Smooth muscle cell (in vitro differentiated cells): Measurements from ENCODE around the gene PCSK9. TPM values are rescaled to one million over a fixed set of nuclear protein-coding genes. Genes with fewer than 3 reads are reported as not detected.

Experiments used
- DNase-seq: peaks from one replicate; lab custom pipeline; 2025; ENCODE audit not compliant: unreplicated experiment; lab: John Stamatoyannopoulos, UW
- H2AFZ ChIP-seq: fragments of 200-600 bp; sonication (generic); 2 replicates; pipeline ENCODE4 v1.6.0; 2016; ENCODE audit warnings: antibody characterized with exemption, low read depth, mild to moderate bottlenecking
- H3F3A ChIP-seq: fragments of 200-600 bp; sonication (generic); 2 replicates; pipeline ENCODE4 v1.6.0; 2017; ENCODE audit warnings: antibody characterized with exemption, low read depth
- H3K27ac ChIP-seq: fragments of 200-600 bp; sonication (generic); 2 replicates; pipeline ENCODE4 v1.5.1; 2016; ENCODE audit warnings: low read depth, mild to moderate bottlenecking
- H3K27me3 ChIP-seq: fragments of 200-600 bp; sonication (generic); 2 replicates; pipeline ENCODE4 v1.6.1; 2016; ENCODE audit warnings: low read depth, mild to moderate bottlenecking
- H3K36me3 ChIP-seq: fragments of 200-600 bp; sonication (generic); 2 replicates; pipeline ENCODE4 v1.5.1; 2016; ENCODE audit warnings: low read depth
- H3K4me1 ChIP-seq: fragments of 200-600 bp; sonication (generic); 2 replicates; pipeline ENCODE4 v1.5.1; 2016; ENCODE audit warnings: low read depth
- H3K4me2 ChIP-seq: fragments of 200-600 bp; sonication (generic); 2 replicates; pipeline ENCODE4 v1.6.0; 2016; ENCODE audit warnings: mild to moderate bottlenecking
- H3K4me3 ChIP-seq: fragments of 200-600 bp; sonication (generic); 2 replicates; pipeline ENCODE4 v1.5.1; 2016; ENCODE audit warnings: mild to moderate bottlenecking
- H3K79me2 ChIP-seq: fragments of 200-600 bp; sonication (generic); 2 replicates; pipeline ENCODE4 v1.6.0; 2016; ENCODE audit warnings: low read depth, mild to moderate bottlenecking
- H3K9ac ChIP-seq: fragments of 200-600 bp; sonication (generic); 2 replicates; pipeline ENCODE4 v1.6.0; 2016; ENCODE audit warnings: low read depth
- H3K9me3 ChIP-seq: fragments of 200-600 bp; sonication (generic); replicated peaks from 2 replicates; pipeline ENCODE4 v1.5.1; 2016; ENCODE audit warnings: low read depth
- H4K20me1 ChIP-seq: fragments of 200-600 bp; sonication (generic); 2 replicates; pipeline ENCODE4 v1.6.0; 2016; ENCODE audit warnings: low read depth
- CTCF ChIP-seq: fragments of 200-600 bp; sonication (generic); IDR thresholded peaks from 2 replicates; pipeline ENCODE4 v1.5.1; 2017; ENCODE audit warnings: borderline replicate concordance, mild to moderate bottlenecking, antibody characterized with exemption; ENCODE audit not compliant: insufficient read depth, poor library complexity, severe bottlenecking
- WGBS: methylation state at CpG from one replicate; pipeline ENCODE4 v1.1.7; 2016; ENCODE audit warnings: low lambda C conversion rate; 5-methylcytosine and 5-hydroxymethylcytosine counted together
- polyA plus RNA-seq: library from polyadenylated mRNA; unstranded; fragments of >200 nt; fragmentation: Nextera tagmentation; extraction: Ambion mirVana; gene quantifications from 2 replicates; pipeline ENCODE4 v1.2.1, GENCODE V29; 2016
- total RNA-seq: library from RNA; depleted of rRNA; stranded (reverse); fragments of >200 nt; gene quantifications from 2 replicates; pipeline ENCODE4 v1.2.3, GENCODE V29; 2014

PCSK9 gene
- total and polyA plus RNA-seq, 2 experiments from 2014 or later: 0.18 to 0.70 TPM

- TF ChIP-seq CTCF: no peak
- Histone ChIP-seq H3K36me3 (no peaks in the 10 kb centered on the region), H4K20me1 (no peaks in the 10 kb centered on the region), H3K27ac (no peak overlapping the region), H3K9ac (no peak overlapping the region), H2AFZ (no peak overlapping the region), H3K79me2 (no peaks in the 10 kb centered on the region), H3K27me3 (no peaks in the 10 kb centered on the region), H3F3A (no peaks in the 10 kb centered on the region), H3K9me3 (no peaks in the 10 kb centered on the region), H3K4me3 (no peak overlapping the region), H3K4me2 (no peak overlapping the region), H3K4me1 (no peaks in the 10 kb centered on the region)
- 95% methylated on average over 5 of the region's 5 CpGs for WGBS
- no peak for DNase-seq
These were observed 15.0 kb downstream of the PCSK9 start for GRCh38 chr1:55054396-55054795.

GRCh38 chr1:55055084-55055882, 15.9 kb downstream of the PCSK9 start:
- Histone ChIP-seq H3K27me3 (no peaks in the 10 kb centered on the region), H3F3A (no peaks in the 10 kb centered on the region), H3K4me3 (no peak overlapping the region), H3K36me3 (no peaks in the 10 kb centered on the region), H3K4me2 (no peak overlapping the region), H3K79me2 (no peaks in the 10 kb centered on the region), H3K9ac (no peak overlapping the region), H4K20me1 (no peaks in the 10 kb centered on the region), H3K9me3 (no peaks in the 10 kb centered on the region), H2AFZ (no peak overlapping the region), H3K4me1 (no peaks in the 10 kb centered on the region), H3K27ac (no peak overlapping the region)
- 89% methylated on average over 12 of the region's 12 CpGs for WGBS
- DNase-seq: no peak
- TF ChIP-seq CTCF: no peak

- H3K4me3 ChIP-seq: no peak overlapping the region
- no peaks in the 10 kb centered on the region for H3K27me3 ChIP-seq
- no peak overlapping the region for H3K4me2 ChIP-seq
- no peaks in the 10 kb centered on the region for H3K36me3 ChIP-seq
- no peaks in the 10 kb centered on the region for H3K4me1 ChIP-seq
- no peaks in the 10 kb centered on the region for H3K79me2 ChIP-seq
- H4K20me1 ChIP-seq: no peaks in the 10 kb centered on the region
- WGBS: 96% methylated on average over 24 of the region's 42 CpGs
- no peaks in the 10 kb centered on the region for H3F3A ChIP-seq
- H3K9me3 ChIP-seq: no peaks in the 10 kb centered on the region
- no peak overlapping the region for H2AFZ ChIP-seq
- H3K27ac ChIP-seq: no peak overlapping the region
- no peak for DNase-seq
- no peak overlapping the region for H3K9ac ChIP-seq
- TF ChIP-seq CTCF: no peak
These were observed 16.7 kb downstream of the PCSK9 start for GRCh38 chr1:55055951-55056631.

GRCh38 chr1:55056632-55056992, 17.3 kb downstream of the PCSK9 start:
- Histone ChIP-seq H3K4me3 (no peak overlapping the region), H3K4me2 (no peak overlapping the region), H3K4me1 (no peaks in the 10 kb centered on the region), H3K36me3 (no peaks in the 10 kb centered on the region), H3K27ac (no peak overlapping the region), H2AFZ (no peak overlapping the region), H3K79me2 (no peaks in the 10 kb centered on the region), H3K27me3 (no peaks in the 10 kb centered on the region), H4K20me1 (no peaks in the 10 kb centered on the region), H3K9me3 (no peaks in the 10 kb centered on the region), H3K9ac (no peak overlapping the region), H3F3A (no peaks in the 10 kb centered on the region)
- 98% methylated on average over 20 of the region's 20 CpGs for WGBS
- no peak for TF ChIP-seq CTCF
- no peak for DNase-seq
